ENCODE measurements around the gene EIF3K.

EIF3K gene

DNA sequence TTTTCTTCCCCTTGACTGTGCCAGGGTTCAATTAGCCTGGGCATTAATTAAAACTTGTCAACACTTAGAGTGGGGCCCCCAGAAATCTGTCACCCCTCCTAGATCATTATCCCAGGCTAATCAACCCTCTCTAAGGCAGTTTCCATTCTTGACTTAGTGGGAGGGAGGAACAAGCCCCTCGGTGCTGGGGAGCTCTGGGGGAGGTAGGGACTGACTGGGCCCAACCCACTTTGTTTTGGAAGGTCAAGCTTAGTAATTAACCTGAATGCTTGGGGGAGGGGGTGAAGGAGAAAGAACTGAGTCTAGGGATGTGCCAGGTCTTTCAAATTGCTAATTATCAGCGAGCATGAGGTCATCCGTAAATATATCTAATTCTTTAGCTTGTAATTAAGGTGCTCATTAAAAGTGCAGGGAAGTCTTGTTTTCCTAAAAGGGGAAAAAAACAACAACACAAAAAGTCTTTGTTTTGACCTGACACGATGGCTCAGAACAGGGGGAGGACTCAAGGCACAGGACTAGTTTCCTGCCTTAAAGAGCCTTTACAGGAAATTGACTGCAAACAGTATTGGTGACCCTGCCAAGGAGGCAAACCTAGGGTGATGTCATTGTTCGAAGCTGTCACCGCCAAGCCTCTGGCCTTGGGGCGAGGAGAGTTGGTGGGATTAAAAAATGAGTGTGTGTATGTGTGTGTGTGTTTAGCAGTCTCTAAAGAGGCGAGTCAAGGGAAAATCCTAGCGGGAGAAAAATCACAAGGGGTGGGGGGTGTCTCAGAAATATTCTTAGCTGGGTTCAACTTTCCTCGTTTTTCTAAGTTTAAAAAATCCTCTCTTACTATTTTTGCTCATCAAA lies 47.9 kb downstream of the EIF3K start:
- peak; percentile 96 for DNase-seq

DNA sequence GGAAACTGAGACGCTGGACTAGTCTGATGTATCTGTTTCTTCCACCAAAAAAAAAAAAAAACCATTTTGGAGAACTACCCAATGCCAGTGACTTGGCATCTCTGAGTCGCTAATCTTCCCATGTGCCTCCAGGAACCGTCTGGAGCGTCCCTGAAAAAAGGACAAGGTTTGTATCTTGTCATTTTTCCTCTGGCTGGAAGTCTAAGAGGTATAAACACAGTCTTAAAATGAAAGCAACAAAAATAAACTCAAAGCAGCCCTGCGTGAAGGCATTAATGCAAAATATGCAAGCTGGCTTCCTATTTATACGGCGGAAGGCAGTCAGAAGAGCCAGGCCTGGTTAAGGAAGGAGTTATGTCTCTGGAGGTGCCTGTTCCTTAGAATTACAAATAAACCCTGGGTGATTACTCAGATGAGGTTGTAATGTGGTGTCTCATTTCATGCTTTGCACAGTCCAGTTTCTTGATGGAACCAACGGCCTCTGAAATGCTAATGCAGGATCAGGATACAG lies 48.7 kb downstream of the EIF3K start:
- peak; percentile 85 for DNase-seq

DNA sequence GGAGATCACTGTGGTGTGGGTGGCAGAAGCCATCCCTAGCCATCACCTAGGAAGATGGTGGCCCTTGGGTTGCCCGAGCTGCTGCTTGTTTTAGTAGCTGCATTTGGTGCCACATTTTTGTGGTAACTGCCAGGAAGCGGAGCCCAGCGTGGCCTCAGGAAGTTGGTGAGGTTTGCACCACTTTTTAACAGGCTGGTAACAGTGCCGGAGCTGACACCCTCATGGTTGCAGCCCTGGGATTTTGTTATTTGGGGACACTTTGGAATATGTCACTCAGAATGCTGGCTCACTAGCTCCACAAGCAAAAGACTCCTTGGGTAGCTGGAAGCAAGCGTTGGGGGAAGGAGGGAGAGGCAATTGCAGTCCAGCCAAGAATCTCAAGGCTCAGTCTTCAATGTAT lies 50.6 kb downstream of the EIF3K start:
- no peak for DNase-seq

DNA sequence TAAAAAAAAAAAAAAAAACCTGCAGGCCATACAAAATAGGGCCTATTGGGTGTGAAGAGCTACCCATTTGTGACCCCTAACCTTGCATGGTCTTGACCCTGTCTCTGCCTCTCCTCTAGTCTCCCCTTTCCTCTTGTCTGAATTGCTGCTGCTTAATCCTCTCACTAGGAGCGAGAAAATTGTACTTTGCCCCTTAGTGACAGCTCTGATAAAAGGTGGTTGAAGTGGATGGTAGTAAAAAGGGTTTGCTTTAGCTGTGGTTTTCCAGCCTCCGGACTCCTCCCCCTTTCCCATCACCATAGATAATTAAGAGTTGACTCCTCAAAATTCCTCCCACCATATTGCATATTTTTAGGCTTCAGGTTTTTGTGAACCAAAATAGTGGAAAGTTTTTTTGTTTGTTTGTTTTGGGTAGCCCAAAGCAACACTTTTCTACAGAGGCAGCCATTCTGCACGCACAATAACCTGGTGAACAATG lies 52.0 kb downstream of the EIF3K start:
- no peak for DNase-seq

DNA sequence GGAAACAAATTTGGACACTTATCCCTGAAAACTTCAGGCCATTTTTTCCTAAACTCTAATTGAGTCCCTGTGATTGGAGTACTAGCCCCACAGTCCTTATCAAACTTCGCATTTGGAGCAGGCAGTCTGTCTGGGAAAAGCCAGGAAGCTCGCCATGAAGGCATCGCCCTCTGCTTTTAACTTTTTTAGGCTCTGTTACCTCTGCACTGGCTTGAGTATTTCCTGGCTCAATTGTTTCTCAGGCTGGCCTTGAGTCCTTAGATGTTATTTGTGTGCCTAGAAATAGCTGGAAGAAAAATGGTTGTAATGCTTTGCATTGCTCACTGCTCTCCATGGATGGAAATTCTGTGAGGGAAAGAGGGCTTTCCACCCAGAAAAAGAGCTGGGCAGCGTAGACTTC lies 52.7 kb downstream of the EIF3K start:
- DNase-seq, result no peak

DNA sequence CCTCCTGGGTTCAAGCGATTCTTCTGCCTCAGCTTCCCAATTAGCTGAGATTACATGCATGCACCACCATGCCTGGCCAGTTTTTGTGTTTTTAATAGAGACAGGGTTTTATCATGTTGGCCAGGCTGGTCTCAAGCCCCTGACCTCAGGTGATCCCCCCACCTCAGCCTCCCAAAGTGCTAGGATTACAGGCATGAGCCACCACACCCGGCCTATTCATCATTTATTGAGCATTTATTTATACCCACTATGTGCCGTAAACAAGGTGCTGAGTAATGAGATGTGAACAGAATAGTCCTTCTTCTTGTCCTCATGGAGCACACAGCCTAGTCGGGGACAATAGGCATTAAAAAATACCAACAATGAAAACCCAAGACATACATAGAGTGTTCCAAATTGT lies 54.0 kb downstream of the EIF3K start:
- no peak for DNase-seq

DNA sequence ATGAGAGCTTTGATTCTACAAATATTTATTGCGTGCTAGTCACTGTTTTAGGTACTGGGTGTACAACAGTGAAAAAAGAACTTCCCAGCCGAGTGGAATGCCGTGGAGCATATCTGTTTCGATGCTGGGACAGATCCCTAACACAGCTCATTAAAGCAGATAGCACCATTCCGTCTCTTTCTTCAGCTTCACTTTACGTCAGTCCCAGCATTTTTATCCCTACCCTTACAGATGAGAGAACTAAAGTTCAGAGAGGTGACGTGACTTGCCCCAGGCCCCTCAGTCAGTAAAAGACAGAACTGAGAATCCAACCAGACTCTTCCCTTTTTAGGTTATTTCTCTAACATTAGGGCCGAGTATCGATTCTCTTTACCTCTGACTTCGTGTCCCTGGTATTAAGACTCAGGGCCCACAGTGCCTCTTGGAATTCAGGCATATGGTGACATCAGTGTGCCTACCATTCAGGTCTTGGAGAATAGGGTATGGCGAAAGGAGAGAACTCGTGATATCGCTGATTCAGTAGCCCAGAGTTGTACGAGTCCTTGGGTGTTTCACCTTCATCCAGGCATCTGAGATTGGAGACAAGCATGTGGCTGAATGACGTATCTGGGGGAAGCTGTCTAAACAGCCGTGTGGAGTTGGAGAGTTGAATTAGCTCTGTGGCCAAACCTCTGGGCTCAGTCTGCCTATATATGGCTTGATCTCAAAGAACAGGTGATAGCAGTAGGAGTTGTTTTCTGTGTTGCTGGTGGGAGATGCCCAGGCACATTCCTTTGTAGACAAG lies 55.6 kb downstream of the EIF3K start:
- peak; percentile 60 for DNase-seq

DNA sequence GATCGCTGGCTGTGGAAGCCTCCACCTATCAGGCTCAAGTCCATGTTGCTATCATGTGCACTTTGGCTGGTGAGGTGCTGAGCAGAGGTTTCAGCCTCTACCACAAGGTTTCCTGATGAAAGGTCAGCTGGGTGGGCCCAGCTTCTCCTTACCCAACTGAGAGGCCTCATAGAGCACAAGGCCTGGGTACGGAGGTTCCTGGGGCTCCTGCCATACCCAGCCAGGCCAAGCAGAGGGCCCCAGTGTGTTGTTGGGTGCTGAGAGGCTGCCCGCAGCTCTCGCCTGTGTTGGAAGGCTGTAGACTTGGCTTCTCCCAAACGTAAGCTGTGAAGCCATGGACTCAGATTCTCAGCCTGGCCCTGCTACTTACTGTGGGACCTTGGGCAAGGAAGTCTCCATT lies 56.6 kb downstream of the EIF3K start:
- DNase-seq, result no peak

DNA sequence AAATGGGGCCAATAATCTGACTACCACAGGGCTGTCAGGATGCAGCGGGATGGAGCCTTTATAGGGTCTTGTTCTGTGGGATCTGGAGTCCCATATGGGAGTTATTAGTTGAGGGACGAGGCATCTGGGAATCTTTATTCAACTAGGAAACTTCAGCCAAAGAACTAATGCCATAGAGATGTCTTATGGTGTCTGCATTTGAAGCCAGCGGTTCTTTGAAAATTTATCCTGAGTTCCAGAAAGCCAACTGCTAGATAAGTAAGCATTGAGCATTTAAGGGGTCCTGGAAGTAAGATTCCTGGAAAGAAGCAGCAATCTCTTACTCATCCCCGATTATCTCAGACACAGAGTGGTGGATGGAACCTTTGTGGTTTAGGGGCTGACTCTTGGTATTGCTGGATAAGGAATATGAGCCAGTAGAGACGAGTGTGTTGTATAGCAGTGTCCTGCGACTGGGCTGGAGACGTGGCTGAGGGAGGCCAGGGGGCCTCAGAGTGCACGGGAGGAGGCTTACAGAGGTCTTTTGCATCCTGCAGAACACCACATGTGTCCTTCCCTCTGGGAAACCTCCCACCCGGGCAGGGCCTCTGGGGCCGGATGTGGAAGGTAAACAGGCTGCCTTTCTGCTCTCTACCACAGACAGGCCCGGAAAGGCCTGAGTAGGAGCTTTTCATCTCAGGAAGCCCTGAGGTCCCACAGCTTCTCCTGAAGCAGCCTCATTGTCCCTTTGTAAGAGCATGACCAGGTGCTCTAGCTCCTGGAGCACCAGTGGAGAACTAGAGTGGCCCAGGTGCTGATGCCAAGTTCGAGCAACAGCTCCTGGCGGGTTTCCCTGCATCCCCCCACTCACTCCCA lies 57.3 kb downstream of the EIF3K start:
- peak; percentile 74 for DNase-seq

DNA sequence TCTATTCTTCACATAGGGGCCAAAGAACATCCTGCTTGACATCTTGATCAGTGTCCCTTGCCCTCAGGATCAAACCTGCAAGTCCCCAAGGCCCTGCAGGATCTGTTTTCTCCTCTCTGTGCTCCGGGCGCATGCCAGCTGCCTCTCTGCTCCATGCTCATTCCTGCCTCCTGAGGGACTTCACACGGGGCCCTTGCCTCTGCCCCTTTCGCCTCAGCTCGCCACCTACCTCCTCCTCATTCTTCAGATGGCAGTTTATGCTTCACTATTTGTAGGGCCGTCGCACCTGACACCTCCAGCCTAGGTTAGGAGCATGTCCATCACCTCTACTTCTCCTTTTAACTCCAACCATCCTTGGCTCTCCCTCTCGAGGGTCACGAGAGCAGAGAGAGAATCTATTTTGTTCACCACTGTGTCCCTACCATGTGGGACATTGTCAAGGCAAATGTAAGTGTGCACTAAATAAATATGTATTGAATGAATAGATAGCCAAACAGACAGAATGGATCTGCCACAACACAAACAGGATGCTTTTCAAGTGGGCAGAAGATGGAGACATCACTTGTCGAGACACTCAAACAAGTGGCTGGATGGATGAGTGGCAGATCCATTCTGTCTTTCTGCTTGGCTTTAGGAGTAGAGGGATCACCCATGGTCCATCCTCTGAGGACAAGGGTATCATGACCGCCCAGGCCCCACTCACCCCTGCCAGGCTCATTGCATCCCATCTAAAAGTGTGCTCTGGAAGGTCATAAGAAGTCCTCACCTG lies 58.1 kb downstream of the EIF3K start:
- no peak for DNase-seq

DNA sequence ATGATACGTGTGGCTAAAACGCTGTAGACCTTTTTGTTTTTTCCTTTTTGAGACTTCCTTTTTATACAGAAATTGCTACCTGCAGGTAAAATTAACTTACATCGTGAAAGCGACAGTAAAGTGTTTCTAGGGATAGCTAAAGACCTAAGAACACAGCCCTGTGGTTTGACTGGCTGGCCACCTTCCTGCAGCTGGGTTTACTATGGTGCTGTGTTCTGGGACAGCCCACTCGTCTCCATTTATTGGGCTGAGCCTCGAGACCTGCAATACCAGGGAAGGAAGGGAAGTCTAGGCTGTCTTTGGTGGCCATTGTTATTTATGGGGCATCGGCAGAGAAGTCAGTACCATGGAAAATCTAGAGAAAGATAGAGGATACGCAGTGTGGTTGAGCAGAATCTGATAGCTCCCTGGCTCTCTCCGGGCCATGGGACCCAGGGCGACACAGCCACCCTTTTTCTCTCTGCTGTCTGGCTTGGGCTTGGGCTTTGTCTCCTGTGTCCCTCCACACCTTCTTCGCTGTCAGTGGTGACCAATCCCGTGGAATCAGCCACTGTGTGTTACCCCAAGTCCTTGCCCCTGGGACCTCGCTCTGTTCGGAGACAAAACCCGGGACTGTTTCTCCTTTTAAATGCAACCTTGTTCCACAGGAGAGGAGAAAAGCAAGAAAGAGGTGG lies 59.4 kb downstream of the EIF3K start:
- DNase-seq, result no peak

DNA sequence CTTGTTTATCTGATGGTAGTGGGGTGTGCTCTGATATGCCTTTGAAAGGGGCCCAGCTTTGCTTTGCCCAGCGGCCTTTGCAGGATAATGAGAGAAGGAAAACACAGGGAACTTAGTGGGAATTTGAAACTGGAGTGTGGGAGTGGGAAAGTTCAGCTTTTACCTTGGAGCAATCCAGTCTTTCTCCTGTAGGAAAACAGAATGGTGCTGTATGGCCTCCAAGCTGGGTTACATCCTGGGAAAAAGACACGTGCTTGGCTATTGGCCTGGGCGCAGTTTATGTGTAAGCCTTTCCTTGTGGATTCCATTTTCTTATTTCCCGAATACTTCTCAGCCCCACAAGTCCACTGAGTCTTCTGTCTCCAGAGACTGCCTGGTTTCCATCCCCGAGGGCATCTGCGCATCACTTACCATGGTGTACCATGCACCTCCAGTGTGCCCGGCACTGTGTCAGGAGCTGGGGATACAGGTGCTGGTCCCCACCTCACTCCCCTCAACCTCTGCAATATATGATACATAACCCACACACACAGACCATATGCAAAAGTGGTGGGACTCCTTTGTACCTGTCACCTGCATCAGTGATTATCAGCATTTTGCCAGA lies 60.0 kb downstream of the EIF3K start:
- DNase-seq, result no peak

DNA sequence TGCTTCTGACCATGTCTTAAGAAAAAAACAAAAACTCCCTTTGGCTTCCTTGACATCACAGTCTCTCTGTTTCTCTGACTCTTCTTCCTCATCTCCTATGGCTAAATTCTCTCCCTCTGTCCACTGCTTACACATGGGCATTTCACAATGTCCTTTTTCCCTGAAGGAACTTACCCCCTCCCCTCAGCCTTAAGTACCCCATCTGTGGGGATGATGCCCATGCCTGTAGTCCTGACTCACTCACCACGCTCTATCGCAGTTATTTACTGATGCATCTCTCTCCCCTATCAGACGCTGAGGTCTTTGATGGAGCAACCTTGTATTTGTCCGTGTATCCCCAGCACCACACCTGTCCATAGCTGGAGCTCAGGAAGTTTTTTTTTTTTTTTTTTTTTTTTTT lies 60.9 kb downstream of the EIF3K start:
- no peak for DNase-seq

DNA sequence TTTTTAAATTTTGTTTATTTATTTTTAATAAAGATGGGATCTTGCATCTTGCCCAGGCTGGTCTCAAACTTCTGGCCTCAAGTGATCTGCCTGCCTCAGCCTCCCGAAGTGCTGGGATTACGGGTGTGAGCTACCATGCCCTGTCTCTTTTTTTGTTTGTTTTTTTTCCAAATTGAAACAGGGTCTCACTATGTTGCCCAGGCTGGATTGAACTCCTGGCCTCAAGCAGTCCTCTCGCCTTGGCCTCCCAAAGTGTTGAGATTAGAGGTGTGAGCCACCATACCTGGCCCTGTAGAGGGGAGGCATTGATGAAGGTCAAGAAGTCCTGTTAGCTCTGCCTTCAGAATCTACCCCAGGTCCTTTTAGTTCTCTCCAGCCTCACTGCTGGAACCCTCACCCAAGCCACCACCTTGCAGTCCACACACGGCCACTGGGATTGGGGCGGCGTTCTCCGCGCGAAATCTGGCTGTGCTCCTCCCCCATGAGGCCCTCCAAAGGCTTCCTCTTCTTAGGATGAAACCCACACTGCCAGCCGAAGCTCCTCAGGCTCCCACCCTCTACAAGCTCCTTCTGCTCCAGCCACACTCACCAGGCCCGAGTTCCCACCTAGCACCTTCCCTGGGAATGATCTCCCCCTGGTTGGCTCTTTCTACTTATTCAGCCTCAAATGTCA lies 63.3 kb downstream of the EIF3K start:
- DNase-seq, result no peak

DNA sequence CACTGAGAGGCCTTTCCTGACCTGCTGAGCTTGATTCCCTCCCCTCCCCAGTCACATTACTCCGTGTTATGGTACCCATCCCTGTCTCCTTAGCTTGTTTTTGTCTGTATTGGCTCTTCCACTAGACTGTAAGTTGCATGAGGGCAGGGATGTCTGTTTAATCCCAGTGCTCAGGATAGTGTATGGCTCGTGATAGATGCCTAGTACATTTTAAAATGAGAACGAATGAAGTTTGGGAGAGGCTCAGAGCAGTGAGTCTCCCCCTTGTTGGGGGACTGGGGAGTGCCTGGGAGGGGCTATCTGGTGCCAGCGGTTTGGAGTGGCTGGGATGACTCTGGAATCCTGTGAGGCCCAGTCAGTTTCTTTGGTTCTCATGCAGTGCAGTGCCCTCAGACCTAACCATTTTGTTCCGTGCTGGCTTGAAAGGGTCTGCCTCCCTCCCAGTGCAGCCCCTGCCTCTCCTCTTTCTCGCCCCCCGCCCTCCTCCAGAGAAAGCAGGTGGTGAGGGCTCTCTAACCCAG lies 63.9 kb downstream of the EIF3K start:
- DNase-seq, result no peak

DNA sequence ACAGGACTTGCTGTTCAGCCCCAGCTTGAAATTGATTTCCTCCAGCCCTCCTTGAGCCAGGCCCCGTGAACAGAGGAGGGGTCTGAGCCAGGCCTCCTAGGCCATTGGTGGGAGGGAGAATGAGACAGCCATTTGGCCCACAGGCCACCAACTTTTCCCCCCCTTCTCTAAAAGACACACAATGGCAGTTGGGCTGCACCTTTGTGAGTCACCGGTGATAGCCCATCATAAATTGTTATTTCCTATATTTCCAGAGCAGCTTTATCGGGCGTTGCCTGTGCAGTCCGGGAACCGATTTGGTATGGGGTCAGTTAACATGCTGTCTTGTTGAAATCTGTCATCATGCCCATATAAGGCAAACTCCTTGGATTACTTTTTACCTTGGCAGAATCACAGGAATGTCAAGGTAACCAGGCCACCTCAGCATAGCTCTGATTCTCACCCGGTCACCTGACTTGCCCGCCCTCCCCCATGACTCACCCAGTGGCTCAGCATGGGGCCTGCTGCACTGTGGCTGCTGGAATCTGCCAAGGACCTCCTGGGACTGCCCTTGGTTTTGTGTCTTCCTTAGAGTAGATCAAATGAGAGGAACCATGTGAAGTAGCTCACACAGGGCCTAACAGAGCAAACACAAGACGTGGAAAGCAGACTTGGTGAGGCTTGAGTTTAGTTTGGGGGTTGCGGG lies 64.5 kb downstream of the EIF3K start:
- peak; percentile 97 for DNase-seq

DNA sequence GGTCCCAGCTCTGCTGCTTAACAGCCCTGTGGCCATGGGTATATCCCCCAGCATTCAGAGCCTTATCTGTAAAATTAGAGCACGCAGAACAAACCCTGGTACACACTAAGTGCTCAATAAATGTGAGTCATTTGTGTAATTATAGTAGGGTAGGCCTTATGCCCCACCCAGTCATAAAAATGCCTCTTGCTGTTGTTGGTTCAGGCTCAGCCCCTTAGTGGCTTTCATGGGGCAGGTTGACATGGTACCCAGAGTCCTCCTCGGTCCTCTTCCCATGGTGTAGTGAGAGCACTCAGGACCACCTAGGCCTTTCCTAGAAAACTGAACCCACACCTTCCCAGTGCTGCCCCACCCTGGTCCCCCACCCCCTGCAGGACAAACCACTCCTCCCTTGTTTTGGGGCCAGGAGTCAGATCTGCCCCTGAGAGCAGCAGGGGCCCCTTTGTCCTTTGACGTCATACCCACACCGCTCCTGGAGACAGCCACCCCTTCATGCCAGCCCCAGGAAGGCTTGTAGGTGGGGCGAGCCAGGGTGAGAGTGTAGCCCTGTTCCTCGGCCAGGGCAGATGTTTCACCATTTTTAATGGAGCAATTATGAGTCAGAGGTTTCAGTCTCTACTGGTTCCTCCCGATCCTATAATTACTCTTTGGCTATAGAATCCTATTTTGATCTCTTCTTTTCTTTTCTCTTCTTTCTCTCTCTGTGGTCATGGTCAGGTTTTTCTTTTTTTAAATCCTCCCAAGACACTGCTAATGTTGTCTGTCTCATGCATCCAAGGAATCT lies 65.3 kb downstream of the EIF3K start:
- peak; percentile 86 for DNase-seq

DNA sequence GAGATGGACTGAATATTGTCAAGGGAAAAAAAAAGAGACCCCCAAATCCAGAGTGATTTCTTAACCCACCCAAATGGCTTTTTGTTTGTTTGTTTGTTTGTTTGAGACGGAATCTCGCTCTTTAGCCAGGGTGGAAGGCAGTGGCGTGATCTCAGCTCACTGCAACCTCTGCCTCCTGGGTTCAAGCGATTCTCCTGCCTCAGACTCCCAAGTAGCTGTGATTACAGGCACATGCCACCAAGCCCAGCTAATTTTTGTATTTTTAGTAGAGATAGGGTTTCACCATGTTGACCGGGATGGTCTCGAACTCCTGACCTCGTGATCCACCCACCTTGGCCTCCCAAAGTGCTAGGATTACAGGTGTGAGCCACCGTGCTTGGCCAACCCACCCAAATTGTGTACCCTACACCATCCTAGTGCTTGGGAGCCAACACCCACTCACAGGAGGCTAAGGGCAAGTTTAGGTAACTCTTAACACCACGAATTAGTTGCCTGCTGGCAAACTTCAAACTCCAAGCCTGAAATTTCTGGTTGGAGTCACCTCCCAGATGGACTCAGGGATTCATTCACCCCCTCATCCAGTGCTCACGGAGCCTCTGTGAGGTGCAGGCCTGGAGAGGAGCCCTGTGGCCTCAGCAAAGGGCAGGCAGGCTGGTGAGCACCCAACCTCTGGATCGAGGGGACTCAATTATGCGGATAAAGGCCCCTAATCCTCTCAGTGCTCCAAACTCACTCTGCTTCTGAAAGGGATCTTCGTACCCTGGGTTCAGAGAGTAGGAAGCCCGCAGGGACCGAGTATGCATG lies 66.1 kb downstream of the EIF3K start:
- DNase-seq, result no peak

All from fibroblast of skin of back (primary cell).